Fibroblast of upper back skin (primary cell): ENCODE results near the gene CRIP3.
"Not testable (repeated sequence)": the region's sequence is repeated elsewhere in the genome, so short reads cannot be mapped to it uniquely, and the experiment has no call there.

Experiments used
- DNase-seq: peaks from one replicate; pipeline ENCODE4 v3.0.0-alpha.2; 2013

CRIP3 gene

GRCh38 chr6:43308101-43308989 is at the start of gene CRIP3:
Gene CRIP3 (minus strand): TSS chr6:43308826. CDS start chr6:43308792, 34 bp downstream.
- DNase-seq: peak; percentile 53

- no peak for DNase-seq
Observed at GRCh38 chr6:43355862-43356590, 47.4 kb upstream of the CRIP3 start.

DNA sequence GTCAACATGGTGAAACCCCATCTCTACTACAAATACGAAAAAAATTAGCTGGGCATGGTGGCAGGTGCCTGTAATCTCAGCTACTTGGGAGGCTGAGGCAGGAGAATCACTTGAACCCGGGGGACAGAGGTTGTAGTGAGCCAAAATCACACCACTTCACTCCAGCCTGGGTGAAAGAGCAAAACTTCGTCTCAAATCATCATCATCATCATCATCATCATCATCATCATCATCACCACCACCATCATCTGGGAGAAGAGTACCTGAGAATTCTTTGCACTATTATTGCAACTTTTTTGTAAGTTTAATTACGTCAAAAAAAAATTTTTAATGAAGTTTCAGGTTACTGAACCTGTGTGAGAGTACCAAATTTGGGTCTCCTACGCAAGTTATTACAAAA is 43.3 kb upstream of the CRIP3 start:
- not testable (repeated sequence) for DNase-seq

DNA sequence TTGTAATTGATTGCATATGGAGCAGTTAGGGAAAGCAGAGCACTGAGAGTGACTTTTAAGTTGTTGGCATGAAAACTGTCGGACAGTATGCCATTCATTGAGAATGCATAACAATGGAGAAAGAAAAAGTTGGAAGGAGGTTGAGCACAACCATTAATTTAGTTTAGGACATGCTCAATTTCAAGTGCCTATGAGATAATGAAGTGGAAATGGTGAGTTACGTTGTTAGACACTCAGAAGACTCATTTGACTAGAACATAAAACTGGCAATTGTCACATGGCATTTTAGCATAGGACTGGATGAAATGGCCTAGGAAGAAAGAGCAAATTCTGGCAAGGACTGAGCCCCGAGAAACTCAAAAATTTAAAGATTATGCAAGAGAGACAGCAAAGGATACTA is 38.8 kb upstream of the CRIP3 start:
- no peak for DNase-seq

- DNase-seq: no peak
Observed at GRCh38 chr6:43347021-43347420, 38.4 kb upstream of the CRIP3 start.

- DNase-seq: not testable (repeated sequence)
Observed at GRCh38 chr6:43346243-43346642, 37.6 kb upstream of the CRIP3 start.

DNA sequence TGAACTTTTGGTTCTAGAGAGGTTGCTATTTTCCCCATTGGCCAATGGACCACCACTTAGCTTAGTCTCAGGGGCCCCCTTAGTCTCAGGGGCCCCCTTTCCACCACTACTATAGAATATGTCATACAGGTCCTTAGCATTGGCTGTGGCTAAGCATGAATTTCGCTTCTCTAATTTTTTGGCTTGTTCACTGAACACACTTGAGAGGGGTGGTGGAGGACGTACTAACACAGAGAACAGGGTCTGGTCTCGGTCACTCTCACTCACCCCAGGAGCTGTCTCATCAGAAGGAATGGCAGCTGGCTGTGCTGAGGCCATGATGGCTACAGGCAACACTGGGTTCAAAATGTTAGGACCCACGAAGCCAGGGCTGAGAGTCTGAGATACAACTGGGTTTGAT is 30.5 kb upstream of the CRIP3 start:
- no peak for DNase-seq

DNA sequence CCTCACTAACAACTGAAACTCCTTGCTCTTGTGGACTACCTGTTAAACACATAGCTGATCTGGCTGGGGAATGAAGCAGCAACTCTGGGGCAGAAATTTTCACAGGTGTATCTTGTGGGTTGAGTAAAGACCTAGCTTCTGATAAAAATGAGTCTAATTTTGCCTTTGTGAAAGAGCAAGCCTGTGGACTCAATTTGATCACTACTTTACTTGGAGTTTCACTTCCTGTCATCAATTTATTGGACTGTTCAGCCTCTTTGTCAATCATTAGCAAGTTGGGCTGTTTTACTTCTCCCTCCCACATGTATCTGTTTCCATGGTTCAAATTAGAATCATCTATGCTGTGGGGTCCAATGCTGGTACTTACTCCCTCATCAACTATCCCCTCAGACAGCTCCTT is 29.6 kb upstream of the CRIP3 start:
- DNase-seq: no peak

DNA sequence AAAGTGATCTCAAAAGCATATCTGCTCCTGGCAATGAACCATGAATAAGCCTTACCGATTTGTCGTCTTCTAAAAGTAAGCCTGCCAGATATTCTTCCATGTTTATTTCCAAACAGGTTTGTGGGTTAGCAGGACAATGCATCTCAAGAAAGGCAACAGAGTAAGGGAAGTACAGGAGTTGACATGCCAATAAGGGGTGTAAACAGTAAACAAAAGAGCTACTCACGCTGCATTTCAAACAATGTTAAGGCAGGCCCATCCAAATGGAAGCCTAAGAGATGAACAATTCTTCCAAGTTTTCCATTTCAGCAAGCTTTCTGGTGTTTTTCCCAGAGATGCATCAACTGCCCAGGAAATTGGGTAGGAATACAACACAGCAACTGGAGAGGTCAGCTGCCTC is 27.8 kb upstream of the CRIP3 start:
- DNase-seq: no peak

GRCh38 chr6:43335469-43335868 is 26.8 kb upstream of the CRIP3 start:
- DNase-seq: no peak

GRCh38 chr6:43334466-43335095 is 26.0 kb upstream of the CRIP3 start:
- DNase-seq: peak; percentile 73

- no peak for DNase-seq
Observed at GRCh38 chr6:43331891-43332290, 23.3 kb upstream of the CRIP3 start.

GRCh38 chr6:43331470-43331869 is 22.8 kb upstream of the CRIP3 start:
- DNase-seq: no peak

GRCh38 chr6:43328528-43328927 is 19.9 kb upstream of the CRIP3 start:
- DNase-seq: no peak

GRCh38 chr6:43325876-43326275 is 17.2 kb upstream of the CRIP3 start:
- DNase-seq: no peak

DNA sequence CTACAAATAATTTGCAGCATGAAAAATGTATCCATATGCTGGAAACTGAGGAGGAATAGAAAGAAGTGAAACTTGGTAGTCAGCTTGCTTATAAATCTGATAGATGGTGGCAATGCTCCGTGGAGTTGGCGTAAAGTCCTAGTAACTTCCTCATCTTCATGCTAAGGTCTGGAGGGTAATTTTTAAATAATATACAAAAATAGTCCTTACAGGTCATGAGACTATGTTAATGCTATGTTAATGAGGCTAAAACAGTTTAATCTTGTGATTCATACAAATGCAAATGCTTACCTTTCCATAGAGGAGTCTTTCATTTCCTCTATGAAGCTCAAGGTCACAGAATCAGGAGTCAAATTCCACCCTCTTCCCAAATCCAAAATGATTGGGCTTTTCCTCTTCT is 9.4 kb upstream of the CRIP3 start:
- no peak for DNase-seq

- DNase-seq: no peak
Observed at GRCh38 chr6:43313813-43314212, 5.2 kb upstream of the CRIP3 start.

DNA sequence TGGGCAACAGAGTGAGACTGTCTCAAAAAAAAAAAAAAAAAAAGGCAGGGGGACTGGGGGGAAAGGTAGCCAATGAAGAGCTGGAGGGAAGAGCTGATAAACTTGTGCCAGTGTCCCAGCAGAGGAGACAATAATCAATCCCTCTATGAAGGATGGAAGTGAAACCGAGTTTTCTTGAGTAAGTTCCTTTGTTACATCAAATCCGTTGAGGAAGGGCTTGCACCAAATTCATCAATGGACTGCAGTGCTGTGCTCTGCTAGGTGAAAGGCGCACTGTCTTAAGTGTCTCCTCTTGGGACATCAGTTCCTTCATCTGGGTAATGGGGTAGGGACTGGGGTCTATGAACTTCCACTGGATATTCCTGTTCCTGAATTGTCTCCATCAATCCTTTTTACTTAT is 3.0 kb upstream of the CRIP3 start:
- DNase-seq: no peak

GRCh38 chr6:43310624-43311023 is 2.0 kb upstream of the CRIP3 start:
- DNase-seq: no peak

- DNase-seq: no peak
Observed at GRCh38 chr6:43310134-43310533, 1.5 kb upstream of the CRIP3 start.

DNA sequence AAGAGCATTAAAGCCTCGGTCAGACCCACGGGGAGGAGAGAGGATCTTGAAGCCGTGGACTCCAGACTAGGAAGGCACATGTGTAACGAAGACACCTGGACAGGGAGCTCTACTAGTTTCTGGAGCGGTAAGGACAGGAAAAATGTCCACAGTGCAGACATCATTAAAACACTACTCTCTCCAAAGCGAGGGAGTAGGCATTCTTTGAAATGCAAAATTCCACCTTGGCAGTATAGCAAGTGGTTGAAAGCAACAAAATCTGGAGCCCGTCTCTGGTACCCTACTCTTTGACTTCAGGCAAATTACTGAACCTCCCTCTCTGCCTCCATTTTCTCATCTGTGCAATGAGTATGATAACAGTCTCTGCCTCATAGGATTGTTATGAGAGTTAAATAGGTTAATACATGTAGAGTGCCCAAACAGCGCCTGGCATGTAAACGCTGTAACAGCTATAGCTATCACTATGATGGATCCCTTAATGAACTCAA is 408 bp upstream of the CRIP3 start:
- DNase-seq: no peak

- DNase-seq: no peak
Observed at GRCh38 chr6:43307451-43308100, 1.1 kb downstream of the CRIP3 start.

- DNase-seq: no peak
Observed at GRCh38 chr6:43306086-43306485, 2.5 kb downstream of the CRIP3 start.
